ENCODE data around the gene KRTAP5-7.

KRTAP5-7 gene

GRCh38 chr11:71495286-71496230, 31.5 kb upstream of the KRTAP5-7 start:
- no peak for DNase-seq (ENCODE audit: low read depth in 2 of 2)

GRCh38 chr11:71496421-71496820, 30.6 kb upstream of the KRTAP5-7 start:
- DNase-seq (ENCODE audit: low read depth in 2 of 2): no peak

GRCh38 chr11:71498091-71498490, 29.0 kb upstream of the KRTAP5-7 start:
- no peak for DNase-seq (ENCODE audit: low read depth in 2 of 2)

- DNase-seq (ENCODE audit: low read depth in 2 of 2): no peak
Observed at GRCh38 chr11:71499125-71499524, 27.9 kb upstream of the KRTAP5-7 start.

GRCh38 chr11:71499546-71499945, 27.5 kb upstream of the KRTAP5-7 start:
- no peak for DNase-seq (ENCODE audit: low read depth in 2 of 2)

GRCh38 chr11:71500601-71501021, 26.5 kb upstream of the KRTAP5-7 start:
- DNase-seq (ENCODE audit: low read depth in 2 of 2): no peak

GRCh38 chr11:71501071-71501985, 25.7 kb upstream of the KRTAP5-7 start:
- no peak for DNase-seq (ENCODE audit: low read depth in 2 of 2)

- DNase-seq (ENCODE audit: low read depth in 2 of 2): no peak
Observed at GRCh38 chr11:71502026-71502425, 25.0 kb upstream of the KRTAP5-7 start.

GRCh38 chr11:71502871-71503435, 24.1 kb upstream of the KRTAP5-7 start:
- DNase-seq (ENCODE audit: low read depth in 2 of 2): no peak

- no peak for DNase-seq (ENCODE audit: low read depth in 2 of 2)
Observed at GRCh38 chr11:71504531-71504930, 22.5 kb upstream of the KRTAP5-7 start.

GRCh38 chr11:71505001-71505400, 22.1 kb upstream of the KRTAP5-7 start:
- DNase-seq (ENCODE audit: low read depth in 2 of 2): no peak

- no peak for DNase-seq (ENCODE audit: low read depth in 2 of 2)
Observed at GRCh38 chr11:71505781-71506180, 21.3 kb upstream of the KRTAP5-7 start.

GRCh38 chr11:71507102-71507501, 20.0 kb upstream of the KRTAP5-7 start:
- DNase-seq (ENCODE audit: low read depth in 2 of 2): no peak

- no peak for DNase-seq (ENCODE audit: low read depth in 2 of 2)
Observed at GRCh38 chr11:71518506-71519471, 8.3 kb upstream of the KRTAP5-7 start.

GRCh38 chr11:71519546-71519945, 7.5 kb upstream of the KRTAP5-7 start:
- DNase-seq (ENCODE audit: low read depth in 2 of 2): no peak

GRCh38 chr11:71525188-71525937, 1.7 kb upstream of the KRTAP5-7 start:
- DNase-seq (ENCODE audit: low read depth in 2 of 2): no peak

GRCh38 chr11:71525938-71526495, 1.1 kb upstream of the KRTAP5-7 start:
- DNase-seq (ENCODE audit: low read depth in 2 of 2): no peak

- no peak for DNase-seq (ENCODE audit: low read depth in 2 of 2)
Observed at GRCh38 chr11:71527576-71528210, 626 bp downstream of the KRTAP5-7 start.

- DNase-seq (ENCODE audit: low read depth in 2 of 2): no peak
Observed at GRCh38 chr11:71530602-71531001, 3.5 kb downstream of the KRTAP5-7 start.
